Mucosa of rectum (tissue), 2 donors: ENCODE data around the gene AFF2.
"Not testable (repeated sequence)": the region's sequence is repeated elsewhere in the genome, so short reads cannot be mapped to it uniquely, and the experiment has no call there.

Experiments used
- H3K27ac ChIP-seq, 2 donors: one replicate each; pipeline ENCODE4 v1.7.0; 2013; ENCODE audit warnings: inconsistent platforms in 2 of 2, low read depth in 2 of 2, low read length in 2 of 2
- H3K27me3 ChIP-seq, 2 donors: one replicate each; pipeline ENCODE4 v1.7.0; 2013; ENCODE audit warnings: low read length in 2 of 2; ENCODE audit not compliant: control insufficient read depth in 2 of 2, insufficient read depth in 2 of 2
- H3K36me3 ChIP-seq, 2 donors: one replicate each; pipeline ENCODE4 v1.7.0; 2013; ENCODE audit warnings: low read length in 2 of 2; ENCODE audit not compliant: control insufficient read depth in 2 of 2, insufficient read depth in 2 of 2
- H3K4me1 ChIP-seq, 2 donors: one replicate each; pipeline ENCODE4 v1.7.0; 2013; ENCODE audit warnings: low read length in 2 of 2, mild to moderate bottlenecking in 1 of 2; ENCODE audit not compliant: control insufficient read depth in 2 of 2, insufficient read depth in 2 of 2
- H3K4me3 ChIP-seq, 2 donors: one replicate each; pipeline ENCODE4 v1.7.0; 2013; ENCODE audit warnings: low read length in 2 of 2
- H3K9ac ChIP-seq, 2 donors: one replicate each; pipeline ENCODE4 v1.7.0; 2013; ENCODE audit warnings: low read length in 2 of 2, low read depth in 1 of 2, mild to moderate bottlenecking in 1 of 2
- H3K9me3 ChIP-seq, 2 donors: one replicate each; pipeline ENCODE4 v1.7.0; 2013; ENCODE audit warnings: low read length in 2 of 2; ENCODE audit not compliant: control insufficient read depth in 2 of 2
- donor health status: healthy.
- donor health status: Normal muscosa, but diverticular disease.

Gene AFF2

GRCh38 chrX:148662014-148662413 is 161.6 kb downstream of the AFF2 start:
- Histone ChIP-seq H3K9ac (no peak overlapping the region), H3K27me3 (no peaks in the 10 kb centered on the region), H3K4me1 (no peaks in the 10 kb centered on the region), H3K27ac (no peak overlapping the region), H3K36me3 (no peaks in the 10 kb centered on the region), H3K4me3 (no peak overlapping the region), H3K9me3 (no peaks in the 10 kb centered on the region)

- H3K9me3 ChIP-seq: peaks cover 3 to 5% of the 10 kb centered on the region in 2 donors
- no peaks in the 10 kb centered on the region for H3K27me3 ChIP-seq
- H3K4me3 ChIP-seq: no peak overlapping the region
- no peak overlapping the region for H3K9ac ChIP-seq
- H3K27ac ChIP-seq: no peak overlapping the region
- H3K36me3 ChIP-seq: no peaks in the 10 kb centered on the region
- H3K4me1 ChIP-seq: no peaks in the 10 kb centered on the region
Observed at GRCh38 chrX:148664171-148664570, 163.8 kb downstream of the AFF2 start.

DNA sequence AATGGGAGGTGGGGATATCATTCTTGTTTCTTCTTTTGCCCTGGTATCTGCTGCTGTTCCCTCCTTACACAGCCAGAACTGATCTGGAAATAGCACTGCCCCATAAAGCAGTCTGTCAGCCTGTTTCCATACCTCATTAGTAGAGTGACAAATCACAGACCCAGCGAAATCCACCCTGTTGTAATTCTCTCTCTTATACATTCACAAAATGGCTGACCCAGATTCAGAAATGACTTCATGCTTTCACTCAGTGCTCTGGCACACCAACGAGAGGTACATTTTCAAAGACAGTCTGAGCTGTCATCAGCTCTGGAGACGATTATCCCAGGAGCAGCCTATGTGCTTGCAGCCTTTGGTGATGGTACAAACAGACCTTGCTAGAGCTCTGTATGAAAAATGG is 164.6 kb downstream of the AFF2 start:
- Histone ChIP-seq H3K9ac (no peak overlapping the region), H3K27me3 (no peaks in the 10 kb centered on the region), H3K27ac (no peak overlapping the region), H3K4me3 (no peak overlapping the region), H3K36me3 (no peaks in the 10 kb centered on the region), H3K4me1 (no peaks in the 10 kb centered on the region), H3K9me3 (peaks cover 3 to 5% of the 10 kb centered on the region in 2 donors)

GRCh38 chrX:148669175-148669574 is 168.8 kb downstream of the AFF2 start:
- not testable (repeated sequence) for H3K9me3 ChIP-seq, H3K4me3 ChIP-seq, H3K4me1 ChIP-seq, H3K27ac ChIP-seq, H3K27me3 ChIP-seq, H3K36me3 ChIP-seq, H3K9ac ChIP-seq

DNA sequence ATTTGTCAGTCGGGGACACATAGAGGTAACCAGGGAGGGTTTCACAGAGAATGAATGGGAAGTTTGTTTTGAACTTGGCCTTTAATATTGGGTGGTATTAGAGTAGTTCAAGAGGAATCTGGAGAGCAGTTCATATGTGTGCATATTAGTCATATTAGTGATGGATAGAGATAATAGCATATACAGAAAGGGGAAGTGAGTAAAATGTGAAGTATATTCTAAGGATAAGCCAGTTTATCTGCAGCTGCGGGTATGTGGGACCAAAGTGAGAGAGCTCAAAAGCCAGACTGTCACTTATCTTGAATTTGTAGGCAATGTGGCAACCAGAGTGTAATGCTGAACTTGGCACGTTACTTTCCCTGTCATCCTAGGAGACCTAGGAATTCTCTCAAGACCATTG is 169.9 kb downstream of the AFF2 start:
- Histone ChIP-seq H3K4me3 (no peak overlapping the region), H3K9me3 (peaks cover 3 to 5% of the 10 kb centered on the region in 2 donors), H3K27me3 (no peaks in the 10 kb centered on the region), H3K36me3 (no peaks in the 10 kb centered on the region), H3K4me1 (no peaks in the 10 kb centered on the region), H3K27ac (no peak overlapping the region), H3K9ac (no peak overlapping the region)

GRCh38 chrX:148672517-148672916 is 172.1 kb downstream of the AFF2 start:
- H3K9ac ChIP-seq: no peak overlapping the region
- H3K27me3 ChIP-seq: no peaks in the 10 kb centered on the region
- no peak overlapping the region for H3K27ac ChIP-seq
- no peak overlapping the region for H3K4me3 ChIP-seq
- H3K4me1 ChIP-seq: no peaks in the 10 kb centered on the region
- peaks cover 3 to 5% of the 10 kb centered on the region in 2 donors for H3K9me3 ChIP-seq
- H3K36me3 ChIP-seq: no peaks in the 10 kb centered on the region

- H3K36me3 ChIP-seq: no peaks in the 10 kb centered on the region
- no peak overlapping the region for H3K4me3 ChIP-seq
- H3K9ac ChIP-seq: no peak overlapping the region
- no peak overlapping the region for H3K27ac ChIP-seq
- no peaks in the 10 kb centered on the region for H3K27me3 ChIP-seq
- H3K9me3 ChIP-seq: no peaks in the 10 kb centered on the region
- H3K4me1 ChIP-seq: no peaks in the 10 kb centered on the region
Observed at GRCh38 chrX:148681605-148682004, 181.2 kb downstream of the AFF2 start.

DNA sequence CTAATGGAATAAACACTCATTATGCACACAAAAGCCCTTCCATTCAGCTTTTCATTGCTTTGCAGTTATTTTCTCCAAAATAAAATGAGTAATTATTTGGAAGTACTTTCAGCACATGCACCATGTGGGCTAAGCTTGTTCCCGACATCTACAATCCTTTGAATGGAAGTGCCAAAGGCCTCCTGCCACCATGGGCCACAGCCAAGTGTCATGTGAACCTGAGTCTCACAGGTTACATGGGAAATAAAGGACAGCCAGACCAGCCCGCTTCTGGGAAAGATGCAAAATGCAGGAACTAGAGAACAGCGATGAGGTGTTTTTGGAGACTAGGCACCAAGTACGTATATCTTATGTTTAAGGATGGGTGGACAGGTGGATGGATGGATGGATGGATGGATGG is 181.8 kb downstream of the AFF2 start:
- no peaks in the 10 kb centered on the region for H3K36me3 ChIP-seq
- no peak overlapping the region for H3K4me3 ChIP-seq
- no peaks in the 10 kb centered on the region for H3K27me3 ChIP-seq
- H3K9me3 ChIP-seq: no peaks in the 10 kb centered on the region
- H3K9ac ChIP-seq: no peak overlapping the region
- H3K27ac ChIP-seq: no peak overlapping the region
- no peaks in the 10 kb centered on the region for H3K4me1 ChIP-seq

DNA sequence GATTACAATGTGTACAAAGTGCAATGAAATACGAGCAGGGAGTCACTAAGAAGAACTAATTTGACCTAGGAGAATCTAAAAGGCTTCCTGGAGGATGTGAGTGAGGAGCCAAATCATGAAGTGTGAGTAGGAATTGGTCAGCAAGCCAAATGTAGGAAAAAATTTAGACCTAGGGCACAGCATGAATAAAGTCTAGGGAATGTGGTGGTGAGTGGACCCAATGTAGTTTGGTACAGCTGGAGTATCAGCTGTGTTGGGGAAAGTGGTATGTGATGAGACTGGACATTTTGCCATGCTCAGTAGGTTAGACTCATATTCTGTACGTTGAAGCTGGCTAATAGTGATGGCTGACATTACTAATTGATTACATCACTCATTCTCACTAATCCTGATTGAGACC is 191.0 kb downstream of the AFF2 start:
- Histone ChIP-seq H3K9me3 (peaks cover 0 to 1% of the 10 kb centered on the region in 2 donors), H3K27me3 (no peaks in the 10 kb centered on the region), H3K36me3 (no peaks in the 10 kb centered on the region), H3K27ac (no peak overlapping the region), H3K4me3 (no peak overlapping the region), H3K4me1 (no peaks in the 10 kb centered on the region), H3K9ac (no peak overlapping the region)

- Histone ChIP-seq H3K9me3 (peaks cover 0 to 1% of the 10 kb centered on the region in 2 donors), H3K36me3 (no peaks in the 10 kb centered on the region), H3K27ac (no peak overlapping the region), H3K4me3 (no peak overlapping the region), H3K9ac (no peak overlapping the region), H3K4me1 (no peaks in the 10 kb centered on the region), H3K27me3 (no peaks in the 10 kb centered on the region)
Observed at GRCh38 chrX:148695255-148695654, 194.8 kb downstream of the AFF2 start.

GRCh38 chrX:148698221-148698620 is 197.8 kb downstream of the AFF2 start:
- H3K36me3 ChIP-seq: no peaks in the 10 kb centered on the region
- H3K27ac ChIP-seq: no peak overlapping the region
- no peaks in the 10 kb centered on the region for H3K4me1 ChIP-seq
- H3K27me3 ChIP-seq: no peaks in the 10 kb centered on the region
- H3K9ac ChIP-seq: no peak overlapping the region
- H3K9me3 ChIP-seq: no peaks in the 10 kb centered on the region
- no peak overlapping the region for H3K4me3 ChIP-seq
